Measurements from ENCODE around the gene BSND.
A peak's percentile ranks its signal among the peaks of the same experiment; 100 is the strongest.

The BSND gene

GRCh38 chr1:55048453-55049270 is 49.9 kb downstream of the BSND start:
- DNase-seq (ENCODE audit: low read depth): no peak

GRCh38 chr1:55049271-55049913 is 50.7 kb downstream of the BSND start:
- DNase-seq (ENCODE audit: low read depth): no peak

GRCh38 chr1:55049914-55050278 is 51.2 kb downstream of the BSND start:
- DNase-seq (ENCODE audit: low read depth): no peak

- no peak for DNase-seq (ENCODE audit: low read depth)
Measured at GRCh38 chr1:55050283-55050682, 51.5 kb downstream of the BSND start.

- no peak for DNase-seq (ENCODE audit: low read depth)
Measured at GRCh38 chr1:55051169-55051568, 52.4 kb downstream of the BSND start.

- no peak for DNase-seq (ENCODE audit: low read depth)
Measured at GRCh38 chr1:55051621-55052020, 52.9 kb downstream of the BSND start.

- no peak for DNase-seq (ENCODE audit: low read depth)
Measured at GRCh38 chr1:55052221-55053142, 53.7 kb downstream of the BSND start.

- DNase-seq (ENCODE audit: low read depth): no peak
Measured at GRCh38 chr1:55053265-55053954, 54.7 kb downstream of the BSND start.

GRCh38 chr1:55054396-55054795 is 55.7 kb downstream of the BSND start:
- no peak for DNase-seq (ENCODE audit: low read depth)

GRCh38 chr1:55055084-55055882 is 56.5 kb downstream of the BSND start:
- no peak for DNase-seq (ENCODE audit: low read depth)

GRCh38 chr1:55055951-55056631 is 57.4 kb downstream of the BSND start:
- no peak for DNase-seq (ENCODE audit: low read depth)

- no peak for DNase-seq (ENCODE audit: low read depth)
Measured at GRCh38 chr1:55056632-55056992, 57.9 kb downstream of the BSND start.

- no peak for DNase-seq (ENCODE audit: low read depth)
Measured at GRCh38 chr1:55057270-55057955, 58.7 kb downstream of the BSND start.

- no peak for DNase-seq (ENCODE audit: low read depth)
Measured at GRCh38 chr1:55057956-55058298, 59.2 kb downstream of the BSND start.

- no peak for DNase-seq (ENCODE audit: low read depth)
Measured at GRCh38 chr1:55059302-55060132, 60.8 kb downstream of the BSND start.

GRCh38 chr1:55060133-55060999 is 61.6 kb downstream of the BSND start:
- peak; percentile 27 for DNase-seq (ENCODE audit: low read depth)

GRCh38 chr1:55061000-55061705 is 62.4 kb downstream of the BSND start:
- no peak for DNase-seq (ENCODE audit: low read depth)
